Measurements from ENCODE around the gene PARVA. TPM values are rescaled to one million over a fixed set of nuclear protein-coding genes. Genes with fewer than 3 reads are reported as not detected.

PARVA gene
- total RNA-seq, 1 donor from 2014 or later = 15.1 TPM

- no peaks in the 10 kb centered on the region for H3K27me3 ChIP-seq (ENCODE audit: control insufficient read depth in 3 of 3, insufficient read depth in 3 of 3, low read length in 3 of 3)
- H3K27ac ChIP-seq (ENCODE audit: low read depth, low read length) = no peak overlapping the region
- H3K4me3 ChIP-seq (ENCODE audit: low read length in 3 of 3) = no peak overlapping the region
- peaks cover 4 to 22% (median 16%) of the 10 kb centered on the region in 3 donors for H3K4me1 ChIP-seq (ENCODE audit: control insufficient read depth in 3 of 3, insufficient read depth in 3 of 3, low read length in 3 of 3)
- H3K9me3 ChIP-seq (ENCODE audit: control insufficient read depth in 3 of 3, low read length in 3 of 3) = no peaks in the 10 kb centered on the region
- H3K36me3 ChIP-seq (ENCODE audit: control insufficient read depth in 3 of 3, insufficient read depth in 3 of 3, low read length in 3 of 3) = no peaks in the 10 kb centered on the region
- H3K9ac ChIP-seq (ENCODE audit: low read depth in 1 of 3, low read length in 3 of 3) = no peak overlapping the region
Observed at GRCh38 chr11:12389676-12390657, 12.6 kb downstream of the PARVA start.

GRCh38 chr11:12390687-12391110 lies 13.3 kb downstream of the PARVA start:
- H3K9me3 ChIP-seq (ENCODE audit: control insufficient read depth in 3 of 3, low read length in 3 of 3) = no peaks in the 10 kb centered on the region
- no peak overlapping the region for H3K4me3 ChIP-seq (ENCODE audit: low read length in 3 of 3)
- H3K4me1 ChIP-seq (ENCODE audit: control insufficient read depth in 3 of 3, insufficient read depth in 3 of 3, low read length in 3 of 3) = peaks cover 4 to 22% (median 16%) of the 10 kb centered on the region in 3 donors
- H3K27me3 ChIP-seq (ENCODE audit: control insufficient read depth in 3 of 3, insufficient read depth in 3 of 3, low read length in 3 of 3) = no peaks in the 10 kb centered on the region
- no peaks in the 10 kb centered on the region for H3K36me3 ChIP-seq (ENCODE audit: control insufficient read depth in 3 of 3, insufficient read depth in 3 of 3, low read length in 3 of 3)
- H3K9ac ChIP-seq (ENCODE audit: low read depth in 1 of 3, low read length in 3 of 3) = no peak overlapping the region
- no peak overlapping the region for H3K27ac ChIP-seq (ENCODE audit: low read depth, low read length)

GRCh38 chr11:12392672-12393071 lies 15.3 kb downstream of the PARVA start:
- H3K27me3 ChIP-seq (ENCODE audit: control insufficient read depth in 3 of 3, insufficient read depth in 3 of 3, low read length in 3 of 3) = no peaks in the 10 kb centered on the region
- H3K4me3 ChIP-seq (ENCODE audit: low read length in 3 of 3) = no peak overlapping the region
- H3K36me3 ChIP-seq (ENCODE audit: control insufficient read depth in 3 of 3, insufficient read depth in 3 of 3, low read length in 3 of 3) = no peaks in the 10 kb centered on the region
- H3K27ac ChIP-seq (ENCODE audit: low read depth, low read length) = no peak overlapping the region
- peaks cover 4 to 19% (median 16%) of the 10 kb centered on the region in 3 donors for H3K4me1 ChIP-seq (ENCODE audit: control insufficient read depth in 3 of 3, insufficient read depth in 3 of 3, low read length in 3 of 3)
- H3K9me3 ChIP-seq (ENCODE audit: control insufficient read depth in 3 of 3, low read length in 3 of 3) = no peaks in the 10 kb centered on the region
- no peak overlapping the region for H3K9ac ChIP-seq (ENCODE audit: low read depth in 1 of 3, low read length in 3 of 3)

GRCh38 chr11:12393691-12394090 lies 16.3 kb downstream of the PARVA start:
- Histone ChIP-seq H3K36me3 (ENCODE audit: control insufficient read depth in 3 of 3, insufficient read depth in 3 of 3, low read length in 3 of 3) (no peaks in the 10 kb centered on the region), H3K9me3 (ENCODE audit: control insufficient read depth in 3 of 3, low read length in 3 of 3) (no peaks in the 10 kb centered on the region), H3K9ac (ENCODE audit: low read depth in 1 of 3, low read length in 3 of 3) (no peak overlapping the region), H3K4me3 (ENCODE audit: low read length in 3 of 3) (no peak overlapping the region), H3K4me1 (ENCODE audit: control insufficient read depth in 3 of 3, insufficient read depth in 3 of 3, low read length in 3 of 3) (peaks cover 0 to 25% (median 20%) of the 10 kb centered on the region in 3 donors), H3K27me3 (ENCODE audit: control insufficient read depth in 3 of 3, insufficient read depth in 3 of 3, low read length in 3 of 3) (no peaks in the 10 kb centered on the region), H3K27ac (ENCODE audit: low read depth, low read length) (no peak overlapping the region)

- no peak overlapping the region for H3K4me3 ChIP-seq (ENCODE audit: low read length in 3 of 3)
- H3K4me1 ChIP-seq (ENCODE audit: control insufficient read depth in 3 of 3, insufficient read depth in 3 of 3, low read length in 3 of 3) = peaks cover 0 to 21% (median 14%) of the 10 kb centered on the region in 3 donors
- H3K36me3 ChIP-seq (ENCODE audit: control insufficient read depth in 3 of 3, insufficient read depth in 3 of 3, low read length in 3 of 3) = no peaks in the 10 kb centered on the region
- H3K27ac ChIP-seq (ENCODE audit: low read depth, low read length) = no peak overlapping the region
- H3K9me3 ChIP-seq (ENCODE audit: control insufficient read depth in 3 of 3, low read length in 3 of 3) = no peaks in the 10 kb centered on the region
- H3K27me3 ChIP-seq (ENCODE audit: control insufficient read depth in 3 of 3, insufficient read depth in 3 of 3, low read length in 3 of 3) = no peaks in the 10 kb centered on the region
- no peak overlapping the region for H3K9ac ChIP-seq (ENCODE audit: low read depth in 1 of 3, low read length in 3 of 3)
Observed at GRCh38 chr11:12394601-12395000, 17.2 kb downstream of the PARVA start.

GRCh38 chr11:12395333-12395732 lies 18.0 kb downstream of the PARVA start:
- Histone ChIP-seq H3K27ac (ENCODE audit: low read depth, low read length) (no peak overlapping the region), H3K4me1 (ENCODE audit: control insufficient read depth in 3 of 3, insufficient read depth in 3 of 3, low read length in 3 of 3) (peaks cover 0 to 16% (median 12%) of the 10 kb centered on the region in 3 donors), H3K4me3 (ENCODE audit: low read length in 3 of 3) (no peak overlapping the region)

GRCh38 chr11:12397931-12398334 lies 20.6 kb downstream of the PARVA start:
- H3K4me1 ChIP-seq (ENCODE audit: control insufficient read depth in 3 of 3, insufficient read depth in 3 of 3, low read length in 3 of 3) = peaks cover 0 to 8% (median 4%) of the 10 kb centered on the region in 3 donors
- peak overlapping the region in 1 of 3 donors; percentile 22 for H3K4me3 ChIP-seq (ENCODE audit: low read length in 3 of 3)
- H3K27me3 ChIP-seq (ENCODE audit: control insufficient read depth in 3 of 3, insufficient read depth in 3 of 3, low read length in 3 of 3) = no peaks in the 10 kb centered on the region
- no peaks in the 10 kb centered on the region for H3K36me3 ChIP-seq (ENCODE audit: control insufficient read depth in 3 of 3, insufficient read depth in 3 of 3, low read length in 3 of 3)
- H3K9ac ChIP-seq (ENCODE audit: low read depth in 1 of 3, low read length in 3 of 3) = no peak overlapping the region
- no peak overlapping the region for H3K27ac ChIP-seq (ENCODE audit: low read depth, low read length)
- no peaks in the 10 kb centered on the region for H3K9me3 ChIP-seq (ENCODE audit: control insufficient read depth in 3 of 3, low read length in 3 of 3)

More at GRCh38 chr11:12395333-12395732, 18.0 kb downstream of the PARVA start:
- no peak overlapping the region for H3K9ac ChIP-seq (ENCODE audit: low read depth in 1 of 3, low read length in 3 of 3)
- no peaks in the 10 kb centered on the region for H3K36me3 ChIP-seq (ENCODE audit: control insufficient read depth in 3 of 3, insufficient read depth in 3 of 3, low read length in 3 of 3)
- H3K9me3 ChIP-seq (ENCODE audit: control insufficient read depth in 3 of 3, low read length in 3 of 3) = no peaks in the 10 kb centered on the region
- H3K27me3 ChIP-seq (ENCODE audit: control insufficient read depth in 3 of 3, insufficient read depth in 3 of 3, low read length in 3 of 3) = no peaks in the 10 kb centered on the region

- Histone ChIP-seq H3K4me1 (ENCODE audit: control insufficient read depth in 3 of 3, insufficient read depth in 3 of 3, low read length in 3 of 3) (peaks cover 0 to 8% (median 4%) of the 10 kb centered on the region in 3 donors), H3K4me3 (ENCODE audit: low read length in 3 of 3) (no peak overlapping the region), H3K9me3 (ENCODE audit: control insufficient read depth in 3 of 3, low read length in 3 of 3) (no peaks in the 10 kb centered on the region), H3K36me3 (ENCODE audit: control insufficient read depth in 3 of 3, insufficient read depth in 3 of 3, low read length in 3 of 3) (no peaks in the 10 kb centered on the region), H3K9ac (ENCODE audit: low read depth in 1 of 3, low read length in 3 of 3) (no peak overlapping the region), H3K27ac (ENCODE audit: low read depth, low read length) (no peak overlapping the region), H3K27me3 (ENCODE audit: control insufficient read depth in 3 of 3, insufficient read depth in 3 of 3, low read length in 3 of 3) (no peaks in the 10 kb centered on the region)
Observed at GRCh38 chr11:12399355-12399754, 22.0 kb downstream of the PARVA start.

- H3K27me3 ChIP-seq (ENCODE audit: control insufficient read depth in 3 of 3, insufficient read depth in 3 of 3, low read length in 3 of 3) = no peaks in the 10 kb centered on the region
- H3K9ac ChIP-seq (ENCODE audit: low read depth in 1 of 3, low read length in 3 of 3) = no peak overlapping the region
- peaks cover 0 to 8% (median 6%) of the 10 kb centered on the region in 3 donors for H3K4me1 ChIP-seq (ENCODE audit: control insufficient read depth in 3 of 3, insufficient read depth in 3 of 3, low read length in 3 of 3)
- H3K4me3 ChIP-seq (ENCODE audit: low read length in 3 of 3) = no peak overlapping the region
- H3K27ac ChIP-seq (ENCODE audit: low read depth, low read length) = no peak overlapping the region
- H3K9me3 ChIP-seq (ENCODE audit: control insufficient read depth in 3 of 3, low read length in 3 of 3) = no peaks in the 10 kb centered on the region
- H3K36me3 ChIP-seq (ENCODE audit: control insufficient read depth in 3 of 3, insufficient read depth in 3 of 3, low read length in 3 of 3) = no peaks in the 10 kb centered on the region
Observed at GRCh38 chr11:12402025-12402424, 24.7 kb downstream of the PARVA start.

- Histone ChIP-seq H3K9me3 (ENCODE audit: control insufficient read depth in 3 of 3, low read length in 3 of 3) (no peaks in the 10 kb centered on the region), H3K36me3 (ENCODE audit: control insufficient read depth in 3 of 3, insufficient read depth in 3 of 3, low read length in 3 of 3) (no peaks in the 10 kb centered on the region), H3K27me3 (ENCODE audit: control insufficient read depth in 3 of 3, insufficient read depth in 3 of 3, low read length in 3 of 3) (no peaks in the 10 kb centered on the region), H3K9ac (ENCODE audit: low read depth in 1 of 3, low read length in 3 of 3) (no peak overlapping the region), H3K27ac (ENCODE audit: low read depth, low read length) (no peak overlapping the region), H3K4me1 (ENCODE audit: control insufficient read depth in 3 of 3, insufficient read depth in 3 of 3, low read length in 3 of 3) (peaks cover 0 to 6% (median 5%) of the 10 kb centered on the region in 3 donors), H3K4me3 (ENCODE audit: low read length in 3 of 3) (no peak overlapping the region)
Observed at GRCh38 chr11:12402691-12403120, 25.3 kb downstream of the PARVA start.

Measured in skeletal muscle tissue (tissue), 4 donors.